AG09309 (cell line): ENCODE data around the gene DPYSL3.

ENCODE experiments used
- DNase-seq: peaks from one replicate; pipeline ENCODE4 v3.0.0-alpha.2; 2010; ENCODE audit warnings: low read depth
- H3K4me3 ChIP-seq: 2 replicates; pipeline ENCODE4 v1.5.1; 2011; ENCODE audit warnings: mild to moderate bottlenecking, low read depth, low read length, moderate library complexity; ENCODE audit not compliant: control insufficient read depth
- CTCF ChIP-seq: IDR thresholded peaks from 2 replicates; pipeline ENCODE4 v1.5.1; 2011; ENCODE audit warnings: mild to moderate bottlenecking, low read depth, low read length, inconsistent platforms; ENCODE audit not compliant: insufficient read depth, control insufficient read depth; ENCODE audit errors: missing control alignments

Gene DPYSL3

GRCh38 chr5:147458581-147458980 is 51.3 kb downstream of the DPYSL3 start:
- TF ChIP-seq CTCF, result no peak
- DNase-seq, result no peak
- H3K4me3 ChIP-seq, result no peak overlapping the region

GRCh38 chr5:147455822-147456450 is 53.9 kb downstream of the DPYSL3 start:
- no peak for TF ChIP-seq CTCF
- no peak for DNase-seq
- no peak overlapping the region for H3K4me3 ChIP-seq

- peak overlapping the region; percentile 6; the same call in 1 of the 2 replicates for H3K4me3 ChIP-seq
- peak; percentile 10 for TF ChIP-seq CTCF
- DNase-seq, result peak; percentile 88
Measured at GRCh38 chr5:147454996-147455677, 54.7 kb downstream of the DPYSL3 start.

DNA sequence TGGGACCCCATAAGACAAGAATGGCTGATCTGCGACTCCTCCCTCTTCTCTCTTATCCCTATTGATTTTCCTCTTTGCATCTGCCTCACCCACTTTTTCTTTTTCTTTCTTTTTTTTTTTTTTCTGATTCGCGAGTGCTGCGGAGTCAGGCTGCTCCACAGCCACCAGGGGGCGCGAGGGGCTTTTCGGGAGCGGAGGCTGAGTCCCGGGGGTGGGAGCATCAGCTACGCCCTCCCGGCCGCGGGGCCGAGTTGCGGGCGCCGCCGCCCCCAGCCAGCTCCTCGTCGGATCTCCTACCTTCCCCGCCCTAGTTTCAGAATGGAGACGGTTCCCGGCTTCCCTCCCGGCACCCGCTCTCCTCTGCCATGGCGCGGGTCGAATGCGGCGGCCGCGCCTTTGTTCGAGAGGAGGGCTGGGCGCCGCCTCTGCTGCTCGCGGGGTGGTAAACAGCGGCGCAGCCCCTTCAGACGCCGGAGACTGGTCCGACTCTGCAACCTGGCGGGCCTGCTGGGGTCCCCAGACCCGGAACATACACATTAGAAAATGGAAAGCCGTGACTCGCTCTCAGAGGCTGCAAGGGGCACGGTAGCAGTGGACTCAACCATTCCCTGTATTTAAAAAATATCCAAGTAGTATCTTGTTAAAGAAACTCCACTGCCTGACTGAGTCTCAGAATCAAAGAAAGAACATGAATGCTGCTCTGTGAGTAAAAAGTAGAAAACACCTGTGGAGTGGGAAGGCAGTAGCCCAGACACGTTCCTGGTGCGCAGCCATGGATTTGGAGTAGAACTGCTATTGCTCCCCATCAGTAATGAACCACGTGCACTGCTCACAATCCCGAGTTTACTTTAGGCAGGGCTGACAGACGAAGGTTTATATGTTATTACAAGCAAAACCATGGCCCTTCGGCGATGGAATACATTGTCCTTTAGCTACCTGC is 55.7 kb downstream of the DPYSL3 start:
- H3K4me3 ChIP-seq, result peak overlapping the region; percentile 87
- peak; percentile 88 for TF ChIP-seq CTCF
- no peak for DNase-seq

- H3K4me3 ChIP-seq, result peak overlapping the region; percentile 87
- no peak for TF ChIP-seq CTCF
- DNase-seq, result no peak
Measured at GRCh38 chr5:147452165-147452811, 57.6 kb downstream of the DPYSL3 start.

GRCh38 chr5:147451193-147451592 is 58.7 kb downstream of the DPYSL3 start:
- no peak for TF ChIP-seq CTCF
- no peak overlapping the region for H3K4me3 ChIP-seq
- no peak for DNase-seq
